ENCODE data around the gene EXOC7. TPM values are rescaled to one million over a fixed set of nuclear protein-coding genes. Genes with fewer than 3 reads are reported as not detected.

Gene EXOC7
- total RNA-seq, 1 experiment from 2014 or later, result 160 TPM

DNA sequence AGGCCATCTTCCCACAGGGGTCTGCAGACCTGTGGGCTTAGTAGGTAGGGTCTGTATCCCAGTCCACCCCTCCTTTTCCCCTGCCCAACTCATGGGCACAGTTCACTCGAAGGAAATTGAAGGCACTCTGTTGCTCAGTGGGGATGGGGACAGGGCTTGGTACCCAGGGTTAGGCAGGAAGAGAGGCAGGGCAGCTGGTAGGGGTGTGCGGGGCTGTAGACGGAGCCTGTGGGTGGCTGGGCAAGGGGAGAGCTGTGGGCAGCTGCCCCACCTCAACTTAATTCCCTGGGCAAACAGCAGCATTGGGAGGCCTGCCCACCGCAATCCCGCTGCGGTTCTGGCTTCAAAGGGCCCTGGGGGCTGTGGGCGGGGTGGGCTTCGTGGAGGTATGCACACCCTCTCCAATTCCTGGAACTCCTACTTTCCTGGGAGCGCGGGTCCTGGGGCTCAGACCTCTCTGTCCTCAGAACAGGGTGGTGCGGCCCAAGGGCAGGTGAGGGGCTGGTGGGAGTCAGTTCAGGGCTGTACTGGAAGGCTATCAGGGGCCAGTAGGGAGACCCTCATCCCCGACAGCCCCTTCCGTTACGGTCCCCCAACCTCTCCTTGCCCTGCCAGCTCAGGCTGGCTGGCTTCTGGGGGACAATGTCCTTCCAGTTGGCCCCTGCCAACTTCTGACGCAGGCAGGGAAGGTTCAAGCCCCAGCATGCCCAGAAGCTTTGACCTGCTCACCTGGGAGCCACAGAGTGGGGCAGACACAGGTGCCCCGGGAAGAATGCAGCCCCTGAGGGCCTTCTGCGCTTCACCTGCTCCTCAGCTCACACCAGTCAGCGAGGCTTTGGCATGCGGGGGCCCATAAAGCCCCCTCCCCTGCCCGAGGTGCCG is 28.3 kb upstream of the EXOC7 start:
- WGBS (ENCODE audit: extremely low coverage, insufficient read length, low lambda C conversion rate), result no CpG with 5 or more reads among the region's 21 CpGs
- H3K4me3 Mint-ChIP-seq, result peak overlapping the region; percentile 38 to 67; a peak in 4 of 5 replicates
- Histone ChIP-seq H3K79me2 (ENCODE audit: insufficient read depth, low read length) (no peaks in the 10 kb centered on the region), H3K14ac (ENCODE audit: insufficient read depth, low read length) (no peak overlapping the region; the same call in 1 of the 2 replicates), H2BK20ac (ENCODE audit: low read depth, low read length, poor library complexity, severe bottlenecking) (no peak overlapping the region), H4K5ac (ENCODE audit: insufficient read length, low read depth, low read length) (no peak overlapping the region), H2AFZ (ENCODE audit: low read length) (no peak overlapping the region), H3K23ac (ENCODE audit: insufficient read length, low read depth, low read length) (no peak overlapping the region), H2BK120ac (ENCODE audit: low read depth, low read length, poor library complexity, severe bottlenecking) (no peak overlapping the region), H2BK15ac (ENCODE audit: low read depth, low read length) (no peak overlapping the region), H3K4ac (ENCODE audit: low read depth, low read length) (no peak overlapping the region), H3T11ph (ENCODE audit: low read length) (no peak overlapping the region), H3K23me2 (ENCODE audit: insufficient read length, low read depth, low read length, poor library complexity, severe bottlenecking) (peaks cover 14% of the 10 kb centered on the region), H3K79me1 (ENCODE audit: insufficient read depth, low read depth, low read length, poor library complexity, severe bottlenecking) (no peaks in the 10 kb centered on the region), H4K8ac (replicated peaks; ENCODE audit: insufficient read length, low read depth, low read length) (no peak overlapping the region), H3K27me3 (ENCODE audit: insufficient read depth, low read length) (peaks cover 6% of the 10 kb centered on the region; the same call in 1 of the 2 replicates), H3K18ac (ENCODE audit: insufficient read length, low read depth, low read length) (peak overlapping the region; percentile 2), H2BK12ac (ENCODE audit: insufficient read length, low read depth, low read length) (no peak overlapping the region), H3K56ac (ENCODE audit: insufficient read length, low read depth, low read length) (no peak overlapping the region), H2AK5ac (ENCODE audit: insufficient read length, low read length) (no peak overlapping the region), H3K9me3 (ENCODE audit: control insufficient read depth, low read depth, low read length) (no peaks in the 10 kb centered on the region), H3K27ac (ENCODE audit: insufficient read length, low read depth, low read length) (no peak overlapping the region), H3K9ac (ENCODE audit: extremely low read depth, insufficient read length, low read length) (no peak overlapping the region), H4K91ac (ENCODE audit: insufficient read length, low read depth, low read length) (no peak overlapping the region), H2BK5ac (ENCODE audit: insufficient read length, low read length) (no peak overlapping the region), H4K20me1 (ENCODE audit: control insufficient read depth, insufficient read depth, insufficient read length) (no peaks in the 10 kb centered on the region), H3K4me1 (ENCODE audit: insufficient read depth, low read length) (peaks cover 10% of the 10 kb centered on the region), H3K4me2 (ENCODE audit: insufficient read depth, insufficient read length, low read length) (peak overlapping the region; percentile 22)
- peaks cover 0 to 3% of the 10 kb centered on the region in 2 experiments; a peak in 2 of 5 replicates for H3K9me3 Mint-ChIP-seq
- peaks cover 49 to 62% of the 10 kb centered on the region in 2 experiments for H3K4me1 Mint-ChIP-seq
- peaks cover 30% of the 10 kb centered on the region for H3K27me3 Mint-ChIP-seq (ENCODE audit: low read depth)
- TF ChIP-seq, protein P1, sequence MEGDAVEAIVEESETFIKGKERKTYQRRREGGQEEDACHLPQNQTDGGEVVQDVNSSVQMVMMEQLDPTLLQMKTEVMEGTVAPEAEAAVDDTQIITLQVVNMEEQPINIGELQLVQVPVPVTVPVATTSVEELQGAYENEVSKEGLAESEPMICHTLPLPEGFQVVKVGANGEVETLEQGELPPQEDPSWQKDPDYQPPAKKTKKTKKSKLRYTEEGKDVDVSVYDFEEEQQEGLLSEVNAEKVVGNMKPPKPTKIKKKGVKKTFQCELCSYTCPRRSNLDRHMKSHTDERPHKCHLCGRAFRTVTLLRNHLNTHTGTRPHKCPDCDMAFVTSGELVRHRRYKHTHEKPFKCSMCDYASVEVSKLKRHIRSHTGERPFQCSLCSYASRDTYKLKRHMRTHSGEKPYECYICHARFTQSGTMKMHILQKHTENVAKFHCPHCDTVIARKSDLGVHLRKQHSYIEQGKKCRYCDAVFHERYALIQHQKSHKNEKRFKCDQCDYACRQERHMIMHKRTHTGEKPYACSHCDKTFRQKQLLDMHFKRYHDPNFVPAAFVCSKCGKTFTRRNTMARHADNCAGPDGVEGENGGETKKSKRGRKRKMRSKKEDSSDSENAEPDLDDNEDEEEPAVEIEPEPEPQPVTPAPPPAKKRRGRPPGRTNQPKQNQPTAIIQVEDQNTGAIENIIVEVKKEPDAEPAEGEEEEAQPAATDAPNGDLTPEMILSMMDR (conservative IDR thresholded peaks at IDR 0.05), result no peak
- no peaks in the 10 kb centered on the region for H3K36me3 Mint-ChIP-seq (ENCODE audit: insufficient read depth in 1 of 3, low read depth in 3 of 3)
- H3K27ac Mint-ChIP-seq, result peak overlapping the region in 1 of 3 experiments; percentile 90; a peak in 2 of 7 replicates
- no peak for DNase-seq
